ENCODE measurements around the gene SCG3. TPM values are rescaled to one million over a fixed set of nuclear protein-coding genes. Genes with fewer than 3 reads are reported as not detected.

Gene SCG3
- total RNA-seq, 1 experiment from 2014 or later, result 22.7 TPM

DNA sequence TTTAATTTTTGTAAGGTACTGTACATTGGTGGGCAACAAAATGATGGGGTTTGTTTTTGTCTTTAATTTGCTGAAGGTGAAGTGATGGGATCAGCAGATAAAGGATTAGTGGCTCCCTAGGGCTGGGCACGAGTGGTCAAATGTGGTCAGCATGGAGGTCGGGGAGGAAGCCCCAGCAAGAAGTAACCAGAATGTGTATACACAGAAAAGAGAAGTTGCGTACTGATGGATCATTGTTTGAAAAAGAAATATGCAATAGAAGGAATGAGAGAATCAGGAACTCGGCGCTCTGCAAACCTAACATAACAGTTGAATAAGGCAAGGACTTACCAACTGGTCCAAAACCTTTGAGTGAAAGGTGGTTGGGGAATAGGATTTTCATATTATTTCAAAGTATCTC is 71.6 kb downstream of the SCG3 start:
- no peak overlapping the region for H4K91ac ChIP-seq (ENCODE audit: insufficient read length, low read depth, low read length)
- H2BK12ac ChIP-seq (ENCODE audit: insufficient read length, low read depth, low read length), result no peak overlapping the region
- no CpG with 5 or more reads among the region's 5 CpGs for WGBS (ENCODE audit: extremely low coverage, insufficient read length, low lambda C conversion rate)
- no peak overlapping the region for H3K14ac ChIP-seq (ENCODE audit: insufficient read depth, low read length)
- H3K4me2 ChIP-seq (ENCODE audit: insufficient read depth, insufficient read length, low read length), result no peak overlapping the region
- H3K23ac ChIP-seq (ENCODE audit: insufficient read length, low read depth, low read length), result no peak overlapping the region
- peaks cover 3% of the 10 kb centered on the region; the same call in 1 of the 2 replicates for H3K4me1 ChIP-seq (ENCODE audit: insufficient read depth, low read length)
- TF ChIP-seq, protein P1, sequence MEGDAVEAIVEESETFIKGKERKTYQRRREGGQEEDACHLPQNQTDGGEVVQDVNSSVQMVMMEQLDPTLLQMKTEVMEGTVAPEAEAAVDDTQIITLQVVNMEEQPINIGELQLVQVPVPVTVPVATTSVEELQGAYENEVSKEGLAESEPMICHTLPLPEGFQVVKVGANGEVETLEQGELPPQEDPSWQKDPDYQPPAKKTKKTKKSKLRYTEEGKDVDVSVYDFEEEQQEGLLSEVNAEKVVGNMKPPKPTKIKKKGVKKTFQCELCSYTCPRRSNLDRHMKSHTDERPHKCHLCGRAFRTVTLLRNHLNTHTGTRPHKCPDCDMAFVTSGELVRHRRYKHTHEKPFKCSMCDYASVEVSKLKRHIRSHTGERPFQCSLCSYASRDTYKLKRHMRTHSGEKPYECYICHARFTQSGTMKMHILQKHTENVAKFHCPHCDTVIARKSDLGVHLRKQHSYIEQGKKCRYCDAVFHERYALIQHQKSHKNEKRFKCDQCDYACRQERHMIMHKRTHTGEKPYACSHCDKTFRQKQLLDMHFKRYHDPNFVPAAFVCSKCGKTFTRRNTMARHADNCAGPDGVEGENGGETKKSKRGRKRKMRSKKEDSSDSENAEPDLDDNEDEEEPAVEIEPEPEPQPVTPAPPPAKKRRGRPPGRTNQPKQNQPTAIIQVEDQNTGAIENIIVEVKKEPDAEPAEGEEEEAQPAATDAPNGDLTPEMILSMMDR (conservative IDR thresholded peaks at IDR 0.05), result no peak
- peaks cover 19% of the 10 kb centered on the region; the same call in 1 of the 2 replicates for H3K27me3 ChIP-seq (ENCODE audit: insufficient read depth, low read length)
- H2AK5ac ChIP-seq (ENCODE audit: insufficient read length, low read length), result no peak overlapping the region
- H3K79me2 ChIP-seq (ENCODE audit: insufficient read depth, low read length), result no peaks in the 10 kb centered on the region
- no peaks in the 10 kb centered on the region for H3K79me1 ChIP-seq (ENCODE audit: insufficient read depth, low read depth, low read length, poor library complexity, severe bottlenecking)
- Mint-ChIP-seq H3K27ac (no peak overlapping the region), H3K27me3 (ENCODE audit: low read depth) (peaks cover 76% of the 10 kb centered on the region), H3K4me1 (peaks cover 17 to 21% of the 10 kb centered on the region in 2 experiments), H3K4me3 (peak overlapping the region; percentile 11 to 60; a peak in 2 of 5 replicates), H3K9me3 (no peaks in the 10 kb centered on the region; a peak in 1 of 5 replicates), H3K36me3 (ENCODE audit: insufficient read depth in 1 of 3, low read depth in 3 of 3) (peaks cover 0 to 1% (median 0%) of the 10 kb centered on the region in 3 experiments; a peak in 1 of 7 replicates)
- no peak for DNase-seq
- H4K8ac ChIP-seq (replicated peaks; ENCODE audit: insufficient read length, low read depth, low read length), result no peak overlapping the region
- no peak overlapping the region for H3K27ac ChIP-seq (ENCODE audit: insufficient read length, low read depth, low read length)
- H3K9ac ChIP-seq (ENCODE audit: extremely low read depth, insufficient read length, low read length), result no peak overlapping the region
- H2BK5ac ChIP-seq (ENCODE audit: insufficient read length, low read length), result no peak overlapping the region
- H3K18ac ChIP-seq (ENCODE audit: insufficient read length, low read depth, low read length), result no peak overlapping the region
- H4K20me1 ChIP-seq (ENCODE audit: control insufficient read depth, insufficient read depth, insufficient read length), result no peaks in the 10 kb centered on the region
- H4K5ac ChIP-seq (ENCODE audit: insufficient read length, low read depth, low read length), result no peak overlapping the region
- no peak overlapping the region for H2BK15ac ChIP-seq (ENCODE audit: low read depth, low read length)
- peaks cover 7% of the 10 kb centered on the region for H3K23me2 ChIP-seq (ENCODE audit: insufficient read length, low read depth, low read length, poor library complexity, severe bottlenecking)
- no peak overlapping the region for H2BK20ac ChIP-seq (ENCODE audit: low read depth, low read length, poor library complexity, severe bottlenecking)
- no peak overlapping the region for H2BK120ac ChIP-seq (ENCODE audit: low read depth, low read length, poor library complexity, severe bottlenecking)
- no peaks in the 10 kb centered on the region for H3K9me3 ChIP-seq (ENCODE audit: control insufficient read depth, low read depth, low read length)
- no peak overlapping the region for H3K4ac ChIP-seq (ENCODE audit: low read depth, low read length)
- no peak overlapping the region for H2AFZ ChIP-seq (ENCODE audit: low read length)
- no peak overlapping the region for H3T11ph ChIP-seq (ENCODE audit: low read length)
- H3K56ac ChIP-seq (ENCODE audit: insufficient read length, low read depth, low read length), result no peak overlapping the region
